Rectal smooth muscle tissue (tissue), 1 donor: ENCODE data around the gene SLC20A1.
A peak's percentile ranks its signal among the peaks of the same experiment; 100 is the strongest.

Experiments used
- H3K27ac ChIP-seq: one replicate; pipeline ENCODE4 v1.7.0; 2013; ENCODE audit warnings: low read depth, low read length, inconsistent platforms
- H3K27me3 ChIP-seq: one replicate; pipeline ENCODE4 v1.7.0; 2013; ENCODE audit warnings: low read length; ENCODE audit not compliant: control insufficient read depth, insufficient read depth
- H3K36me3 ChIP-seq: one replicate; pipeline ENCODE4 v1.7.0; 2013; ENCODE audit warnings: low read length; ENCODE audit not compliant: control insufficient read depth, insufficient read depth
- H3K4me1 ChIP-seq: one replicate; pipeline ENCODE4 v1.7.0; 2013; ENCODE audit warnings: low read length; ENCODE audit not compliant: control insufficient read depth, insufficient read depth
- H3K4me3 ChIP-seq: one replicate; pipeline ENCODE4 v1.7.0; 2013; ENCODE audit warnings: low read length
- H3K9ac ChIP-seq: one replicate; pipeline ENCODE4 v1.7.0; 2013; ENCODE audit warnings: low read length

The SLC20A1 gene

GRCh38 chr2:112642561-112642960 lies 3.2 kb upstream of the SLC20A1 start:
- Histone ChIP-seq H3K36me3 (no peaks in the 10 kb centered on the region), H3K4me1 (peaks cover 4% of the 10 kb centered on the region), H3K27ac (no peak overlapping the region), H3K27me3 (no peaks in the 10 kb centered on the region), H3K4me3 (no peak overlapping the region), H3K9ac (no peak overlapping the region)

- Histone ChIP-seq H3K36me3 (no peaks in the 10 kb centered on the region), H3K27ac (no peak overlapping the region), H3K4me1 (peaks cover 4% of the 10 kb centered on the region), H3K4me3 (no peak overlapping the region), H3K9ac (no peak overlapping the region), H3K27me3 (no peaks in the 10 kb centered on the region)
Measured at GRCh38 chr2:112642966-112643365, 2.8 kb upstream of the SLC20A1 start.

DNA sequence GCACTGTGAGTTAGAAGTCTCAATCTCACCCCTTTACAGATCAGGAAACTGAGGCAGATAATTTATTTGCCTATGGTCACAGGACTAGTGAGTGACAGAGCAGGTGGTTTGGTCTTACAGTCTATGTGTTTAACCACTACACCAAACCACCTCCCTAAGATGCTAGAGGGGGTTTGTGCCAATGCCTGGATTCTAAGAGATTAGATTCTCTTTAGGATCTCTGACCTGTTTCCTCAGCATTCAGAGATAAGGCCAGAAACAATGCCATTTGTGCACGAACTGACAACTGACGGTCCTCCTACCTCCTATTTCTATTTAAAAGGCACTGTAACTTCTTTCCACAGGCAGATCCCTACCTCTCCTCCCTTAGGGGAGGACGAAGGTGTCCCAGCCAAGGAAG lies 2.3 kb upstream of the SLC20A1 start:
- Histone ChIP-seq H3K27ac (no peak overlapping the region), H3K9ac (no peak overlapping the region), H3K27me3 (no peaks in the 10 kb centered on the region), H3K4me3 (no peak overlapping the region), H3K4me1 (peaks cover 4% of the 10 kb centered on the region), H3K36me3 (no peaks in the 10 kb centered on the region)

DNA sequence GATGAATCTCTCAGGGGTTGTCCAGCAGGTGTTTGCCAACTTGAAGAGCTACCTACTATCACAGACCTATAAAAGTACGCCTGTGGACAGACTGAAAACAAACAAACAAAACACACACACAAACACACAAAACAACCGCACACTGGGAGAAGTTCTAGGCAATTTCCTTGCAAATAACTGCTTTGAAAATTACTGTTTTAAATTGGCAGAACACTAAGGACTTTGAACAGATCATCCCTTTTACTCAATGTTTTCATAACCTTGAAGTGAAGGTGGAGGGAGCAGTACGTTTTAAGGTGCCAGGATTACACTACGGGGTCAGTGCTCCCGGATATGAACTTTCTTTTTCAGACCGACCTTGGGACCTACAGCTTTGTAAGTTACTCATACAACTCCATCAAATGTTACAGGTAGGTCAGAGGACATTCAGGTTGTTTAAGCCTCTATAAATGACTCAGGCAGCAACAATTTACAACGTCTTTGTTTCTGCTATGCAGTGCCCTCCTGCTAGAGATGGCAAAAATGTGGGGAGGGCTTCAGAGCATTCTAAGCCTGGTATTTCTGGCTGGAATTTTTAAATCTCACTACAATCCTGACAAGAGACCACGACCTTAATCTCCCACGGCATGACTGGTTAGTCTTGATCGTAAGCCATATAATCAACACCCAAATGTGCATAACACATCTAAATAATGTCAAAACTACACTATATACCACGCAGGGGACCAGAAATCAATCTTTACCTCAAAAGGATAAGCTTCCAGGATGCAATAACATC lies 1.4 kb upstream of the SLC20A1 start:
- Histone ChIP-seq H3K4me1 (peaks cover 4% of the 10 kb centered on the region), H3K9ac (no peak overlapping the region), H3K4me3 (peak overlapping the region; percentile 64), H3K36me3 (no peaks in the 10 kb centered on the region), H3K27ac (peak overlapping the region; percentile 88), H3K27me3 (no peaks in the 10 kb centered on the region)

DNA sequence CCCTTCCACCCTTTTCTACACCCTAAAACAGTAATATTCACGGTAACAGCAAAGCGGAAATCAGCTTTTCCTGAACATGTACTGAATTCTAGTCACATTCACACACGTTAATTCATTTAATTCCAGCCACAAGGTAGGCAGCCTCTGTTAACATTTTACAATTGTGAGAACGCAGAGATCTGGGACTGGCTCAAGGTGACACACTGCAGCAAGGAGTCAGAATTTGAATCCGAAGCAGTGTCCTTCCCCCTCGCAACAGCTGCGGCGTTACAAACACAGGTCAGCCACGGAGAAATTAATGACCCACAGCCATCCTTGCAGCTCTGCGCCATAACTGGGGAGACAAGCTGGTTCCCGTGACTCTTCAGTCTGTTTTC lies 818 bp upstream of the SLC20A1 start:
- peaks cover 2% of the 10 kb centered on the region for H3K36me3 ChIP-seq
- H3K27ac ChIP-seq = peak overlapping the region; percentile 88
- peaks cover 4% of the 10 kb centered on the region for H3K4me1 ChIP-seq
- H3K4me3 ChIP-seq = peak overlapping the region; percentile 64
- peak overlapping the region; percentile 2 for H3K9ac ChIP-seq
- H3K27me3 ChIP-seq = no peaks in the 10 kb centered on the region

GRCh38 chr2:112646102-112646719 lies 472 bp downstream of the SLC20A1 start:
- peaks cover 4% of the 10 kb centered on the region for H3K4me1 ChIP-seq
- H3K4me3 ChIP-seq = peak overlapping the region; percentile 64
- peaks cover 2% of the 10 kb centered on the region for H3K36me3 ChIP-seq
- H3K27ac ChIP-seq = peak overlapping the region; percentile 94
- H3K27me3 ChIP-seq = no peaks in the 10 kb centered on the region
- peak overlapping the region; percentile 80 for H3K9ac ChIP-seq

GRCh38 chr2:112646791-112647689 lies 1.3 kb downstream of the SLC20A1 start:
- peaks cover 3% of the 10 kb centered on the region for H3K36me3 ChIP-seq
- peak overlapping the region; percentile 64 for H3K4me3 ChIP-seq
- no peak overlapping the region for H3K9ac ChIP-seq
- no peaks in the 10 kb centered on the region for H3K27me3 ChIP-seq
- no peak overlapping the region for H3K27ac ChIP-seq
- H3K4me1 ChIP-seq = peaks cover 4% of the 10 kb centered on the region

GRCh38 chr2:112648081-112648480 lies 2.3 kb downstream of the SLC20A1 start:
- Histone ChIP-seq H3K4me1 (peaks cover 4% of the 10 kb centered on the region), H3K36me3 (peaks cover 4% of the 10 kb centered on the region), H3K4me3 (no peak overlapping the region), H3K27me3 (no peaks in the 10 kb centered on the region), H3K27ac (no peak overlapping the region), H3K9ac (no peak overlapping the region)

- no peaks in the 10 kb centered on the region for H3K4me1 ChIP-seq
- H3K9ac ChIP-seq = no peak overlapping the region
- no peak overlapping the region for H3K4me3 ChIP-seq
- H3K27me3 ChIP-seq = no peaks in the 10 kb centered on the region
- H3K27ac ChIP-seq = no peak overlapping the region
- H3K36me3 ChIP-seq = peaks cover 29% of the 10 kb centered on the region
Measured at GRCh38 chr2:112656679-112657078, 10.9 kb downstream of the SLC20A1 start.

GRCh38 chr2:112658301-112658700 lies 12.6 kb downstream of the SLC20A1 start:
- Histone ChIP-seq H3K27me3 (no peaks in the 10 kb centered on the region), H3K4me3 (no peak overlapping the region), H3K27ac (no peak overlapping the region), H3K9ac (no peak overlapping the region), H3K4me1 (no peaks in the 10 kb centered on the region), H3K36me3 (peaks cover 35% of the 10 kb centered on the region)

DNA sequence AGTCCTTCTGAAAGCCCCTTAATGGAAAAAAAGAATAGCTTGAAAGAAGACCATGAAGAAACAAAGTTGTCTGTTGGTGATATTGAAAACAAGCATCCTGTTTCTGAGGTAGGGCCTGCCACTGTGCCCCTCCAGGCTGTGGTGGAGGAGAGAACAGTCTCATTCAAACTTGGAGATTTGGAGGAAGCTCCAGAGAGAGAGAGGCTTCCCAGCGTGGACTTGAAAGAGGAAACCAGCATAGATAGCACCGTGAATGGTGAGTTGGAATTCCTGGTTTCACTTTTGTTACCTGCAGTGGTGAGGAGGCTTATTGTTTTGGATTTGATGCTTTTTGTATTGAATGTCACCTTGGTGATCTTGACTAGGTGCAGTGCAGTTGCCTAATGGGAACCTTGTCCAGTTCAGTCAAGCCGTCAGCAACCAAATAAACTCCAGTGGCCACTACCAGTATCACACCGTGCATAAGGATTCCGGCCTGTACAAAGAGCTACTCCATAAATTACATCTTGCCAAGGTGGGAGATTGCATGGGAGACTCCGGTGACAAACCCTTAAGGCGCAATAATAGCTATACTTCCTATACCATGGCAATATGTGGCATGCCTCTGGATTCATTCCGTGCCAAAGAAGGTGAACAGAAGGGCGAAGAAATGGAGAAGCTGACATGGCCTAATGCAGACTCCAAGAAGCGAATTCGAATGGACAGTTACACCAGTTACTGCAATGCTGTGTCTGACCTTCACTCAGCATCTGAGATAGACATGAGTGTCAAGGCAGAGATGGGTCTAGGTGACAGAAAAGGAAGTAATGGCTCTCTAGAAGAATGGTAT lies 13.3 kb downstream of the SLC20A1 start:
- no peaks in the 10 kb centered on the region for H3K27me3 ChIP-seq
- H3K9ac ChIP-seq = no peak overlapping the region
- H3K4me1 ChIP-seq = no peaks in the 10 kb centered on the region
- H3K27ac ChIP-seq = no peak overlapping the region
- no peak overlapping the region for H3K4me3 ChIP-seq
- H3K36me3 ChIP-seq = peaks cover 39% of the 10 kb centered on the region

GRCh38 chr2:112660138-112660537 lies 14.4 kb downstream of the SLC20A1 start:
- no peak overlapping the region for H3K27ac ChIP-seq
- H3K4me3 ChIP-seq = no peak overlapping the region
- H3K9ac ChIP-seq = no peak overlapping the region
- H3K4me1 ChIP-seq = no peaks in the 10 kb centered on the region
- H3K27me3 ChIP-seq = no peaks in the 10 kb centered on the region
- H3K36me3 ChIP-seq = peaks cover 40% of the 10 kb centered on the region
